GM18507 (cell line): Measurements from ENCODE around the gene TECPR2.

Source experiments
- DNase-seq: peaks from one replicate; pipeline ENCODE4 v3.0.0; 2011; ENCODE audit warnings: low read depth; ENCODE audit not compliant: insufficient read length; ENCODE audit errors: extremely low spot score
- FAIRE-seq: peaks from 2 replicates; lab custom pipeline; 2011; peaks lifted over from hg19 to GRCh38; lab: Jason Lieb, UNC

The TECPR2 gene

DNA sequence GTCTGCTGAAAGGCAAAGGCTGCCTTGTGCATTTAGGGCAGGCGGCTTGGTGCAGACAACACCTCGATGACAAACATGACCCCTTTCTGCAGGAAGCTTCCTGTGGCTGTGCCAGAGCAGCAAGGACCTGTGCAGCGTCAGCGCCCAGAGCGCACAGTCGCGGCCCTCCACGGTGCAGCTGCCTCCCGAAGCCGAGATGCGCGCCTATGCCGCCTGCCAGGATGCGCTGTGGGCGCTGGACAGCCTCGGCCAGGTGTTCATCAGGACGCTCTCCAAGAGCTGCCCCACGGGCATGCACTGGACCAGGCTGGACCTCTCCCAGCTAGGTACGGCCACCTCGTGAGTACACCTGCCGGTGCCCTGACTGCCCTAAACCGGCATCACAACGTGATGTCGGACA is 89.6 kb downstream of the TECPR2 start:
- FAIRE-seq, result no peak
- no peak for DNase-seq

DNA sequence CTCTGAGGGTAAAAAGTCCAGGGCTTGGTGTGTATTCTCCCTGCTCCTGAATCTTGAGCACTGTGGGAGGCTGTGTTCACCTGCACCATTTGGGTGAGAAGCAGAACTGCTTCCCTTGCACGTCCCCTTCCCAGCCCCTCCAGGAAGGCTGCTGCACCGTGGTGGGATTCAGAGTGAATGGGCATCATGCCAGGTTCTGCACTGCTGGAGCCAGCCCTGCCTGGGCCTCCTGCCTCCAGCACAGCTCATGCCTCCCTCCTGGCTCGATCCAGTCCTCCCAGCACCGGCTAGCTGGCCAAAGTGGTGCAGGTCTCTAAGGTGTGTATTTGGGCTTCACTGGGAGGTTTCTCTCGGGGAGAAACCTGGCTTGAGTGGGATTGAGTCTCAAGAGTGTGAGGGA is 92.0 kb downstream of the TECPR2 start:
- FAIRE-seq (no peak), DNase-seq (no peak)

DNA sequence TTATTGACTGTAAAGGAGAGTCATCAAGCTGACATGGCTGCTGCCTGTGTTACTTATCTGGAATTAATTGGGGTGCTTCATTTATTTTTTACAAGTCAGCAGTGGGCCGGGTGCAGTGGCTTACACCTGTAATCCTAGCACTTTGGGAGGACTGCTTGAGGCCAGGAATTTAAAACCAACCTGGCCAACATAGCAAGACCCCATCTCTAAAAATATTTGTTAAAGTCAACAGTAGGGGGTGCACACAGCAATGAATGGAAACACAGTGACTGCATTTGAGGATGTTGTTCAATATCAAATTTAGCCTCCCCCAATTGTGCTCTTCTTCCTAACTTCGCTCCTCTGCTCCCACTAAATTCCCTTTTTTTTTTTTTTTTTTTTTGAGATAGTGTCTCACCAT is 94.8 kb downstream of the TECPR2 start:
- FAIRE-seq (no peak), DNase-seq (no peak)

DNA sequence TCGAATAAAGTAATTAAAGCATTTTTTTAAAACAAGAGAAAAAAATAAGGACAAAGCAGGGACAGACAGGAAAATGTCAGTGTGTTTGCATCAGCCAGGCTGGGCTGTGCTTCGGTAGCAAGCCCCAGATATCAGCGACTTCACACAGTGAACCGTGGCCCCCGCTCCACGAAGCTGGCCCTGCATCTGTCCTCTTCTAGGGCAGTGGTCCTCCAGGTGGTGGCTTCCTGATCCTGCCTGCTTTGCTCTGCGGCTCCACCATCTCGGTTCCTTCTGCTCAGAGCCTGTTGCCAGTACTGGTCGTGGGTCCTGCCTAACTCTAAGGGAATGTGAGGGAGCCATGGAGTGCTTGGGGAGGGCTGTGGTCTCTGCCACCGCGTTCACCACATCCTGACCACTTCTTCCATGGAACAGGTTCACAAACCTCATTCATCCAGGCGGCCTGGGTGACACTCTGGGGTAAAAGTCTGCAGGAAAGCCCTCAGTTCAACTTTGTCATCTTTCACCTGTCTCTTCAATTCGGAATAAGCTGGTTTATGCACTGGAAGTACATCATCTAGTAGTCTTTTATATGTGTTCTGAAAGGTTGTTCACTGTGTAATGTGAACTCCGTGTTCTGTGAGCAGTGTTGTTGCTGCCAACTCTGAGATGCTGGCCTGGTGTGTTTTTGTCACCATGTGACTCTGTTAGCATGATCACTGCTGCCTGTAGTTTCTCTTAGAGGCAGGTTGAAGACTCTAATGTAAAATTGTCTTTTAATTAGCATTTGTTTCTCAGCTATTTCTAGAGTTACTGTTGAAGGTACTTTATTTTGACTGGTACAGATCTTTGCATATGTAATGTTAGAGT is 99.0 kb downstream of the TECPR2 start:
- no peak for DNase-seq
- FAIRE-seq, result no peak

DNA sequence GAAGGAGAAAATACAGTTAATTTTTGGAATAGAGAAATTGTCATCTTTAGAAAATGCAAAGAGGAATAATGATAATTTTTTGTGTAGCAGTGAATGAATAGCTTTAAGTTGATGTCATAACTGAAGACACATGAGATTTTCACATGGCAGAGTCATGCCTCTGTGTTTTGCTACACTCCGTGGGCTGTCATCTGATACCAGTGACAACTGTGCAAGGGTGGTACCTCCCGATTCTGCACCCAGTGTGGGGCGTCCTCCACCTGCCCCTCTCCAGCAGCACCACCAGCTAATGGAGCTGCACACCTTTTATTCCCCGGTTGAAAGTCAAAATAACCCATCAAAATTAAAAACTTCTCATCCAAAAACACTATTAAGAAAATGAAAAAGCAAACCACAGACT is 99.7 kb downstream of the TECPR2 start:
- no peak for FAIRE-seq
- DNase-seq, result no peak

DNA sequence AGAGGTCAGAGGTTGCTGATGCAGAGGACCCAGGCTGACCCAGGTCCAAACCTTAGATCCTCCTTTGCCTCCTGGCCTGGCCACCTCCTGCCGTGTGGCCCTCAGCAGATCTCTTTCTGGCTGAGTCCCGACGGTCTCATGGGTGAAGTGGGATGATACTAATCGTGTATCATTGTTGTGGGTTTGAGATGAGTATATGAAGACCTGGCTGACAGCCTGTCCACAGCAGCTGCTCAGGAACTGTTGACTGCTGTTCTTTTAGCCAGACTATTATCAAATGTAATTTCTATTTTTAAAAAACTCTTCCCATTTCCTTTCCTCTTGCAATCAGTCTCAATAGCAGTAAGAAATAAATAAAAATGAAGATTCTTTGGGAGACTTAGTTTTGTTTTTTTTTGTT is 101.3 kb downstream of the TECPR2 start:
- FAIRE-seq, result no peak
- no peak for DNase-seq

DNA sequence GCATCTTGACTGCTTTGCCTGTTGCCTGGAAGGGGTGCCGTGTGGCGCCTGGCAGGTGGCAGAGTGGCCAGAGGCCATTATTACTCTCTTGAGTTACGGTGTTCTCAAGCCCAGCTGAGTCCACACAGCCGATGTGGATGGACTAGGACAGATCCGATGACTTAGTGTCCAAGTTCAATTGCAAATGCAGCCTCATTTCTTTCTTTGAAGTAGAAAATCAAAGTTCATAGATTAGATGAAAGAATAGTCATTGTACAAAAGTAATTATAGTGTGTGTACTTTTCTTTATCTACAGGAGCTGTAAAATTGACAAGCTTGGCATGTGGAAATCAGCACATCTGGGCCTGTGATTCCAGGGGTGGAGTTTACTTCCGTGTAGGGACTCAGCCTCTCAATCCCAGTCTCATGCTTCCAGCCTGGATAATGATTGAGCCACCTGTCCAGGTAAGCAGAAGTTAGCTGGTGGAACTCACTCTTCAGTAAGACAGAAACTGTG is 102.2 kb downstream of the TECPR2 start:
- no peak for DNase-seq
- no peak for FAIRE-seq

DNA sequence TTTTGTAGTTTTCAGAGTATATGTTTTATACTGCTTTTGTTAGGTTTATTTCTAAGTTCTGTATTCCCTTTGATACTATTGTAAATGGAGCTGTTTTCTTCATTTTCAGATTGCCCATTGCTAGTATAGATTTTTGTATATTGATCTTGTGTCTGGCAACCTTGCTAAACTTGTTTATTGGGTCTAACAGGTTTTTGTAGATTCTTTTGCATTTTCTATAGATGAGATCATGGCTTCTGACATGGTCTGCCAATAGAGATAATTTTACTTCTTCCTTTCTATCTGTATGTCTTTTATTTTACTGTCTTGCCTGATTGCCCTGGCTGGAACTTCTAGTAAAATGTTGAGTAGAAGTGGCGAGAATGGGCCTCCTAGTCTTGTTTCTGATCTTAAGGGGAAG is 106.5 kb downstream of the TECPR2 start:
- DNase-seq (no peak), FAIRE-seq (no peak)

DNA sequence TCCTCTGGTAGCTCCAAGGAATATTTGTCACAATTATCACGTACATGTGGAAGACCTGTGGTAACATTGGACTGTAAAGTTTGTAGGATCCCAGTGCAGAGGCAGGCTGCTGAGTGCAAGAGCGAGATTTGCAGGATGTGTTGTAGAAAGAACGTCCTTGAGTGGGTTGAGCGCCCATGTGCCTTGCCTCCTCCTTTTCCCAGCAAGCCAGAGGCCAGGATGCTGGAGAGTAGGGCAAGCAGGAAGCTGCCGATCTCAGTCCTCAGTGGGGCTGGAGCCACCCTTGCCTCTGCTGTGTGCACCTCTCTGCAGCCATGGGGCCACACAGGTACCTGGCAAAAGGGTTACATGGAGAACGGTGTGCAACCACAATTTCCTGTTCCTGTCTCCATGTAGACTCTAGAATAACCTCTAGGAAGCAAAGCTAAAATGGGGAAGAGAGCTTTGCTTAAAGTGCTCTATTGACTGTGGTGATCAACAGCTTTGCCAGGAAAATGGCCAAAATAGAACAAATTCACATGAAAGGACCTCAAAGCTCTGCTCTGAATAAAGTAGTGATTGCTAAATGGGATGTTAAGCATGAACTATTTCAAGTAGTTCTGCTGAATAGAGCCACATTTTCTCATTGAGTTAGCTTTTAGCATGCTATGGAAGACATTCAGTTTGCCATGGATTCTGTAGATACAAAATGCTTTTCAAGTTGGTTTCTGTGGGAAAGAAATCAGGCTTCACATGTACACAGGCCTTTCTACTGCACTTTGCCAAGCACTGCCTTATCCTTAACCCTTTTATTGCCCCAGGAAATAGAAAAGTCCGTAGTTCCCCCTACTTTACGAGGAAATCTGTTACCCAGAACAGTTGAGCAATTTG is 109.4 kb downstream of the TECPR2 start:
- no peak for DNase-seq
- FAIRE-seq, result no peak

DNA sequence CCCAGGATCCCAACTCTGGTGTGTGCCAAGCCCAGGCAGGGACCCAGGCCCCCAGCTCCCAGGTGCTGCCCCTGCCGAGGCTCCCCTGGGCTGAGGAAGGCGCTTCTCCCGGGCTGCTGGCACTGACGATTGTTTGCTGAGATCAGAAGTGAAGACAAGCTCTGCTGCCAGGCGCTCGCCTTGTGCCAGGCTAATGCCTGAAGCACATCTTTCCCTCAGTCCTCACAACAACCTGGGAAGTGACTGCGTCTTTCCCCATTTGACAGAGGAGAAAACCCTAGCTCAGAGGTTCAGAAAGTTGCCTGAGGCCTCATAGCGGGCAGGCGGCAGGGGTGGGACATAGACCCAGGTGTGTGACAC is 110.0 kb downstream of the TECPR2 start:
- FAIRE-seq (no peak), DNase-seq (no peak)

DNA sequence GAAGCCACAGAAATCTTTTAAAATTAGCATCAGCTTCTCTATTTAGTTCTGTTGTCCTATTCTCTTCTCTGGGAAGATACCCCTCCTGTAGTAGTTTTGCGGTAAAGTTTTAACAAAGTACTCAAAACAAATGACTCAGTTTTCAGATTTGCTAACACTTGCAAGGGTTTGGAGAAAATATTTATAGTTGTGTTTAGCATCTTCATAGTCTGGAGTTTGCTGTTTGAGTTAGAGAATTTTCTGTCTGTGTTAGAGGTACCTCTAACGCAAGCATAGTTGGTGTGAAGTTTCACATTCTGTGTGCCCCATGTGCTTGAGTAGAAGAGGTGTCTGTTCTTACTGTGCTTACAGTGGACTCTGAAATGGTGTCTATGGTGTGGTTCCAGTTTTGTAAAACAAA is 110.8 kb downstream of the TECPR2 start:
- FAIRE-seq, result no peak

DNA sequence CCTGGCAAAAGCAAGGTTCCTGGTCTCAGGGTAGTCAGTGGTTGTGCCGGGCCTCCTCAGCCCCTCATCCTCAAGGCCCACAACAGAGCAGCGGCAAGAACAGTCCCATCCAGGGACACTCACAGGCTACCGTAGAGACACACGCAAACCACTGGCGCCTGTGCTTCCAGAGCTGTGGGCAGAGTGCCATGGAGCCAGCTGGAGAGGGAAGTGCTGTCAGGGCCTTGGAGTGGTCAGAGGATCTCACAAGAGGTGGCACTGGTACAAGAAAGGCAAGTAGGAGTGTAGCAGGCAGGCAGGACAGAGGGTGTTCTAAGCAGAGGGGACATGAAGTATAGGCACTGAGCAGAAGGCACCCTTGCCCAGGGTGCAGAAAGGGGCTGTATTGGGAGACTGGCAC is 112.2 kb downstream of the TECPR2 start:
- FAIRE-seq (no peak), DNase-seq (no peak)

More for the DNA sequence above, 110.8 kb downstream of the TECPR2 start:
- DNase-seq, result no peak

DNA sequence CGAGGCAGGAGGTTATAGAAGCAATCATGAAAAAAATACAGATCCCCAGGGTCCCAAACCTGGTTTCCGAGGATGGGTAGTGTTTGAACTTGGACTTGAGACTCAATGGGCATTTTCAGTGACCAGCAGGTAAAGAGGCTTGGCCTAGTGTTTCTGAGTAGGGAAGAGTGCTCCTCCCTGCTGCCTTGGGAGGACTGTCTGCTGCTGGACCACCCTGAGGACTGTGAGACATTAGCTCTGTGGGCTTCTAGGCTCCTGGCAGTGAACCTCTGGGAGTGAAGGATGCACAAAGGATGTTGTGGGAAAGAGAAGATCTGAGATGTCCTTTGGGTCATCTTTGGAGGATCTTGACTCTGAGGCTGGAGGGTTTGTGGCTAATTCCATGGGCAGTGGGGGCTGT is 116.4 kb downstream of the TECPR2 start:
- DNase-seq, result no peak
- no peak for FAIRE-seq

DNA sequence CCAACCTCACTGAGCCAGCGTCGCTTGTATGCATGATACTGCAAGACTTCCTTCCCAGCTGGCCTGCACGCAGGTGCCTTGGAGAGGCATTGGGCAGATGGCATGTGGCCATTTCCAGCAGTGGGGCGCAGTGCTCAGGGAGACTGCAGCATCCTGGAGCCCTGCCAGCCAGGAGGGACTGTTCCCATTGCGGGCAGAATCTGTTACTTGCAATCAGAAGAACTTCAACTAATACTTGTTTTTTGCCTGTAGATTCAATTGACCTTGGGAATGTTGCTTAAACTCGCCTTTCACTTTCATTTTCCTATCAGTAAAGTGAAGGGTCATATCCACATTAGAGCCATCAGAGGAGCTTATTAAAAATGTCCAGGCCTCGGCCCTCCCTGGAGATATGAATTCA is 117.0 kb downstream of the TECPR2 start:
- no peak for DNase-seq
- no peak for FAIRE-seq

DNA sequence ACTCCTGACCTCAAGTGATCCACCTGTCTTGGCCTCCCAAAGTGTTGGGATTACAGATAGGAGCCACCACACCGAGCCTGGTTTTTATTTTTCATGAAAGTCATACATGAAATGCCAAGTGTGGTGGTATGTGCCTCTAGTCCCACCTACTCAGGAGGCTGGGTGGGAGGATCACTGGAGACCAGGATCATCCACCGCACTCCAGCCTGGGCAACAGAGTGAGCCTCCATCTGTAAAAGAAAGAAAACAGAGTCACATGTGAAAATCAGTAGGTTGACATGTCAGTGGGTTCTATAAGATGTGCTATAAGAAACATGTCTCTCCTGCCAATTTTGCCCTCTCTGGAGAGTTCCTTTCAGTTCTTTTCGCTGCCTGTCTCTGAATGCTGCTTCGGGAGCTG is 118.6 kb downstream of the TECPR2 start:
- DNase-seq (no peak), FAIRE-seq (no peak)

DNA sequence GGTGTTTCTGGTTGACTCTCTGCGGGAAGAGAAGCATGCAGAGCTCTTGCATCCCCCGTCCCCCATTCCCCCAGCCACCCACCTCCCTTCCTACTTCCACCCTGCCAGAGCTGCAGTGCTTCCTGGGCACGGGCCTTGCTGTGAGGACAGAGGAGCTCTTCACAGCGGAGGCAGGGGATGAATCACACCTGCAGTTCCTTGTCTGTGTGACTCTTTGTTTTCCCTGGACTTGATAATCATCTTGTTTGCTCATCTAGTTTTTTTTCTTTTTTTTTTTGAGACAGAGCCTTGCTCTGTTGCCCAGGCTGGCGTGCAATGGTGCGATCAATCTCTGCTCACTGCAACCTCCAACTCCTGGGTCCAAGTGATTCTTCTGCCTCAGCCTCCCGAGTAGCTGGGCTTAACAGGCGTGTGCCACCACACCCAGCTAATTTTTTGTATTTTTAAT is 119.1 kb downstream of the TECPR2 start:
- FAIRE-seq, result no peak
- DNase-seq, result no peak

DNA sequence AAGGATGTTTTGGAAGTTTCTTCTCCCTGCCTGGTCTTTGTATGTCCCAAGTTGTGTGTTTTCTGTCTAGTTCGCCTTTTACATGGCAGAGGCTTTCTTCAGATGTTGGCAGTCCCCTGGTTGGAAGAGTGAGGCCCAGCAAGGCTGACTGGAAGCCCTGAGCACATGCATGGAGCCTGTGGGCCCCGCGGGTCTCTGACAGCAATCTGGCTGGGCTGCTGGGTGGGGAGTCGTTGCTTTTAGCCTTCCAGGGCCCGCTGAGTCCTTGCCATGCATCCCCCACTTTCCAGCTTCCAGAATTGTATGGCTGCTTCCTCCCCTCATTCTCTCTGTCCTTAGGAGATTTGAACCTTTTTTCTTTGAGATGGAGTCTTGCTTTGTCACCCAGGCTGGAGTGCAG is 121.6 kb downstream of the TECPR2 start:
- FAIRE-seq, result no peak
- DNase-seq, result no peak

DNA sequence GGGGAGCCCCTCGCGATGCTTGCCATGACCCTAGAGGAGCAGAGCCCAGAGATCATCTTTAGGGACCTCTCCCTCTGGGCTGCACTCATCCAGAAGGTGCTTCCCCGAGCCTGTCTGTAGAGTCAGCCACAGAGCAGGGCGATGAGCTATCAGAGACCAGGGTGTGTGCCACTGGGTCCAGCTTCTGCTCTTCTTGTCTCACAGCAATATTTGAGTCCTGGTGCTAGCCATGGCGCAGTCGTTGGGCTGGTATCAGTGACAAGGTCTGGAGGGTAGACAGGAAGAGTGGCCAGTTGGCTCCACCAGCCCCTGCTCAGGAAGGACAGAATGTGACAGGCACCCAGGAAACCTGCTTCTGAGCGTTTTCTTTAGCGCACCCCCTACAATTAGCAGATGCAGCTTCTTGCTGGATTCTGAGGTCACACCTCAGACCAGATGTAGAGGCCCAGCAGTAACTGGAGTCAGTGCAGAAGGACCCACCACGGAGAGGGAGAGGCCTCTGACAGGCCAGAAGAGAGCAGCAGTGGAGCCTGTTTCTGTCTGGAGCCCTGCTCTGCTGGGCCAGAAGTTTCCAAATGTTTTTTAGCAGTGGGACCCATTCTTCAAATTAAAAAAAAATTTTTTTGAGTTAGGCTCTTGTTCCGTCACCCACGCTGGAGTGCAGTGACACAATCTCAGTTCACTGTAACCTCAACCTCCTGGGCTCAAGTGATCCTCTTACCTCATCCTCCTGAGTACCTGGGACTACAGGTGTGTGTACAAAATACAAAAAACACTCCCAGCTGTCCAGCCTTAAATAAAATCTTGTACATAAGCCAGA is 123.2 kb downstream of the TECPR2 start:
- DNase-seq (no peak), FAIRE-seq (no peak)

DNA sequence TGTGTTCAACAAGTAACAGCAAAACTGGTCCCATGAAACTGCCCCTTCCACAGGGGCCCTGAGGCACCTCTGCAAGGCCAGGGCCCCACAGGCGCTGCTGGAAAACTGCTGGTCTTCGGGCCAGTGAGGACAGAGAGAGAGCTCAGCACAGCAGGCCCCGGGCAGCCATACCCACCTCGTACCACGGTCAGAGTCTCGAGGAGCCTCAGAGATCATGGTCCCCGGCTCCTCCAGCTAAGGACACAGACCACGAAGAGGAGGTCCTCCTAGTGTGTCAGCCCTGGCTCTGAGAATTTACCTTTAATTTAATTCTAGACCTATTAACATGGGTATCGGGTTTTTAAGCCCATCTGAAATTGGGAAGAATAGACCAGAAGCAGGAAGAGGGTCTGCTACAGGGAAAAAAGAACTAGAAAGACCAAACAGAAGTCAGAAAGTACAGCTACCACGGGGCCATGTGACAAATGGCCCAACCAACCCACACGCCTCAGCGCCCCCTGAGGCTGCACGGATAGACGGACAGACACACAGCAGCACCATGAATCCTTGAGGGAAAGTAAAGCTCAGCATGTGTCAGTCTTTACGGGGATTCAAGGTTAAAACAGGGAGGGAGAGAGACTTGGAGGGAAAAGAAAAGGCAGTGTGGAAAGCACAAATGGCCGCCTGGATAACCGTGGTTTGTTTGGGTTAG is 123.9 kb downstream of the TECPR2 start:
- FAIRE-seq (no peak), DNase-seq (no peak)
